HUDEP-2 (cell line): ENCODE data around the gene SRGAP1.
"Not testable (repeated sequence)": the region's sequence is repeated elsewhere in the genome, so short reads cannot be mapped to it uniquely, and the experiment has no call there.

Experiments
- DNase-seq, 76 experiments: peaks; one replicate each; lab custom pipeline; 2025; ENCODE audit not compliant: unreplicated experiment in 76 of 76; lab: John Stamatoyannopoulos, UW

Gene SRGAP1

GRCh38 chr12:64102339-64102738 is 257.8 kb downstream of the SRGAP1 start:
- no peak for DNase-seq

GRCh38 chr12:64103825-64104740 is 259.6 kb downstream of the SRGAP1 start:
- DNase-seq = no peak

- DNase-seq = no peak
These were observed 260.5 kb downstream of the SRGAP1 start for GRCh38 chr12:64105026-64105425.

DNA sequence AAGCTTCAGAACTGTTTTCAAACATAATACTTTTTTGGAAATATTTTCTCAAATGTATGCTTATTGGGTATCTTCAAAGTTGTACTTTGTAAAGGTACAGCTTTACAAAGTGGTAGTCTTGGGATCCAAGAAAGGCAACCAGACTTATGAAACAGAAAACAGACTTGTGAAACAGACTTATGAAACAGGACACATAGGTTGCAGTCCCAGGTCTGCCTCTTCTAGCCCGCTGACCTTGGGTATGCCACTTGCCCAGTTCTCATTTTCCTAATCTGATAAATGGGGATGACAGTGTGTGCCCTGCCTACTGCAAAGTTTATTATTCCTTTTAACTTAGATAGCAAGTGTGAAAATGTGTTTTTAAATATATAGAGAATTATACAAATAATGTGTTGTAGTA is 263.3 kb downstream of the SRGAP1 start:
- no peak for DNase-seq

DNA sequence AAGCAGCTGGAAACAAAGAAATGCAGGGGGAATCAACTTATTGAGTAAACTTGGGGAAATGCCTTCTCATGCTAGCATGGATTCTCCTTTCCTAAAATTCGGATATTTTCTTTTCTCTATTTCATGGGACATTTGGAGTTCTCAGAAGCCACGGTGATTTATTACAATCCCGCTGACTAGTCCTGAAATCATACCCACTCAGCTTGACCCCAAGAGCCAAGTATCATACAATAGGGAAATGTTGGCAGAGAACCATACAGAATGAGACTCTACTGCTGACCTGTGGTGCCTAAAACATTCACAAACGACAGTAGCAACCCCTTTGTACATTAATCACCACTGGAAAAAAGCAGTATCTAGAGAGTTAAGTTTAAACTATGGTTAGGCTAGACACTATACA is 265.2 kb downstream of the SRGAP1 start:
- no peak for DNase-seq

DNA sequence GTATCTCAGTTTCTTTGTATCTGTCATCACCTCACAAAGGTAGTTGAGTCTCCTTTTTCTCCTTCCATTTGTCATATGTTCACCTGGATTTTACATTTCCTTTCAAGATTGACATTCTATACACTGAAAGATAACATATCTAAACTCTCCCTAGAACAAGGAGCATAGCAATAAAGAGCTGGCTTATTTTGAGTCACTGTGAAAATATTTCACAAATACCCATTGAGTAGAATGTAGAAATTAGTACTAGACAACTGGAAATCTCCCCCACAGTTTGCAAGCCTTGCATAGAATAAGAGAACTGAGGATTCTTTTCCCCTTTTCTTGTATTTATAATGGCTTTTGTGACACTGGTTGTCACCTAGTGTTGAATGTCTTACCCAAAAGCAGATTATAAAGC is 266.4 kb downstream of the SRGAP1 start:
- DNase-seq = no peak

GRCh38 chr12:64116969-64117368 is 272.5 kb downstream of the SRGAP1 start:
- no peak for DNase-seq

GRCh38 chr12:64120568-64120967 is 276.1 kb downstream of the SRGAP1 start:
- no peak for DNase-seq

DNA sequence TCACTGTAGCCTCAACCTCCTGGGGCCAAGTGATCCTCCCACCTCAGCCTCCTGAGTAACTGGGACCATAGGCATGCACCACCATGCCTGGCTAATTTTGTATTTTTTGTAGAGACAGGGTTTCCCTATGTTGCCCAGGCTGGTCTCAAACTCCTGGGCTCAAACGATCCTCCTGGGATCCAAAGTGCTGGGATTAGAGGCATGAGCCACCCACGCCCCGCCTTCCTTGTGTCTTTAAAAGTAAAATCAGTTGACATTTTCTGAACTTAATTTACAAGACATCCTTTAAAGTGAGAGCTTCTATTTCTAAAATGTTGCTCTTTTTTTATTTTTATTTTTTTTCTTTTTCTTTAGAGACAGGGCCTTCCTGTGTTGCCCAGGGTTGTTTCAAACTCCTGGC is 276.6 kb downstream of the SRGAP1 start:
- not testable (repeated sequence) for DNase-seq

- DNase-seq = no peak
These were observed 277.7 kb downstream of the SRGAP1 start for GRCh38 chr12:64122154-64122553.

DNA sequence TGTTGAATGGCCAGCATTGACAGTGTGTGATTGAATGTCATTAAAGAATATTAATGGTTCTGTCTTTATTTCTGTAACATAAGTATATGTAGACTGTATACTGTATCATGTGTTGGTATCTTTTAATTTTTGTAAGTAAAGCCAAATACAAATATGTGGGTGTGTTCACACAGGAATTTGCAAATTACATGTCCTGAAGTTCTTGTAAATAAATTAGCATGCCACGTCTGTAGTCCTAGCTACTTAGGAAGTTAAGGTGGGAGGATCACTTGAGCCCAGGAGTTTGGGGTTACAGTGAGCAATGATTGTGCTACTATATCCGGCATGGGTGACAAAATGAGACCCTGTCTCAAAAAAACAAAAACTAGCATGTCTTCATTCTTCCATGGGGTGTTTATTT is 278.5 kb downstream of the SRGAP1 start:
- no peak for DNase-seq

GRCh38 chr12:64123448-64123847 is 278.9 kb downstream of the SRGAP1 start:
- no peak for DNase-seq

DNA sequence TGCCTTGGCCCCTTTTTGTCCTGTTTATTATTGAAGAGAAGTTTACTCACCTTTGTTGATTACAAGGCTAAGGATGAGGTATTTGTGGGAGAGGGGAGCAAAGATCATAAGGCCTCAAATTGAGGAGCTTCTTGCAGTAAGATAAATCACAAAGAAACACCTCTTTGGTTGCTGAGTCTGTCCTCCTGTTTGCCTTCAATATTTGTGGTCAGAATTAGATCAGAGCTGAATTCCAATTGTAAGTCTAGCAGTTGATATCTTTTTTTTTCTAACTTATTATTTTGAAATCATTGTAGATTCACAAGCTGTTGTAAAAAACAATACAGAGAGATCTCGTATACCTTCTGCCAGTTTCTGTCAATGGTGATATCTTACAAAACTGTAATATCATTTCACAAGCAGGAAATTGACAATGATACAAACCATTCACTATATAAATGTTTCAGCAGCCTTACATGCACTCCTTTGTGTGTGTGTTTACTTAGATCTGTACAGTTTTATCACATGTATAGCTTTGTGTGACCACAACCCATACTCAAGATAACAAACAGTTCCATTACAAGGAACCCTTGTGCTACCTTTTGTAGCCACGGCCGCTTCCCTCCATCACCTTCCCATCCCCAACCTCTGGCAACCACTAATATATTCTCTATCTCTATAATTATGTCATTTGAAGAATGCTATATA is 280.2 kb downstream of the SRGAP1 start:
- DNase-seq = no peak

DNA sequence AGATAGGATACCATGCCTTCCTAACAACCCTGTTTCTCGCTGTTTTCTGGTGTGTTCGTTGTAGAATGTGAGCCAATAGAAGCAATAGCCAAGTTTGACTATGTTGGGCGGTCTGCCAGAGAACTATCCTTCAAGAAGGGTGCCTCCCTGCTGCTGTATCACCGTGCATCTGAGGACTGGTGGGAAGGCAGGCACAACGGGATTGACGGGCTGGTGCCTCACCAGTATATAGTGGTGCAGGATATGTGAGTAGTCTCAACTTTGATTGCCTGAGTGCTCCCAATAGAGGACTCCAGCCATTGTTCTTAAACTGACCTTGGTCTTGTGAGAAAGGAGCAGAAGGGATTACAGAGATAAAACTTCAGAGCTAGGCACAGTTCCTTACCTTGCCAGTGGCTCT is 281.4 kb downstream of the SRGAP1 start:
- peak in 2 of 76 experiments; percentile 2 to 6 for DNase-seq

GRCh38 chr12:64127811-64128210 is 283.3 kb downstream of the SRGAP1 start:
- DNase-seq = no peak

DNA sequence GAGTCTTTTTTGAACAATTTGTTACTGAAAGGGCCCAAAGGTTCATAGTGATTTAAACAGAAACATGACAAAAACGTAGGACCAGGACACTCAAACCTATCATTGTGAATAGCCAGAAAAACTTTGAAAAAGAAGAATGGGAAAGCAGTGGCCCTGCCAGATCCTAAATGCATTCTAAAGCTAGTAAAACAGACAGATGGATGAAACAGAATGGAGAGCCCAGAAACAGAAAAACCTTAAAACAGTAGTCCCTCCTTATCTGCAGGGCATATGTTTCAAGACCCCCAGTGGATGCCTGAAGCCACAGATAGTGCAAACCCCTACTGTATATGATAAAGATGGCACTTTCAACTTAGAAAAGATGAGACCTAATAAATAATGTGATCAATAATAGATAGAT is 283.9 kb downstream of the SRGAP1 start:
- DNase-seq = no peak

GRCh38 chr12:64130476-64130875 is 286.0 kb downstream of the SRGAP1 start:
- DNase-seq = not testable (repeated sequence)

- DNase-seq = not testable (repeated sequence)
These were observed 287.0 kb downstream of the SRGAP1 start for GRCh38 chr12:64131456-64131855.

GRCh38 chr12:64132672-64133071 is 288.2 kb downstream of the SRGAP1 start:
- DNase-seq = not testable (repeated sequence)

DNA sequence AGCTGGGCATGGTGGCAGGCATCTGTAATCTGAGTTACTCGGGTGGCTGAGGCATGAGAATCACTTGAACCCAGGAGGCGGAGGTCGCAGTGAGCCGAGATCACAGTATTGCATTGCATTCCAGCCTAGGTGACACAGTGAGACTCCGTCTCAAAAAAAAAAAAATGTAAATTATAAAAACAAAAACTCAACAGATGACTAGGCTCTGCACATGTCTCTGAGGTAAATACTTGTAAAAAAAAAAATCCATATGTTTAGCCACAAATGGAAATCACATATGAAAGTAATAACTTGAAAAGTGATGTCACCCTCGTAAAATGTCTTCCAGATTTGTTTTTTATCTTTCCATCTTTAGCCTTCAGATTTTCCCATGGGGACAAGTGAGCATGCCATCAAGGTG is 292.6 kb downstream of the SRGAP1 start:
- DNase-seq = no peak

- no peak for DNase-seq
These were observed 294.5 kb downstream of the SRGAP1 start for GRCh38 chr12:64139021-64139420.

- no peak for DNase-seq
These were observed 297.9 kb downstream of the SRGAP1 start for GRCh38 chr12:64142382-64142781.
